ENCODE measurements around the gene CRABP1. TPM values are rescaled to one million over a fixed set of nuclear protein-coding genes. Genes with fewer than 3 reads are reported as not detected.

Gene CRABP1
- total and polyA plus RNA-seq, 10 of the 15 experiments (the other 5 are each of a cell fraction or from before 2014, with no cell fraction given), result 0.21 to 0.41 TPM; not detected in 8

DNA sequence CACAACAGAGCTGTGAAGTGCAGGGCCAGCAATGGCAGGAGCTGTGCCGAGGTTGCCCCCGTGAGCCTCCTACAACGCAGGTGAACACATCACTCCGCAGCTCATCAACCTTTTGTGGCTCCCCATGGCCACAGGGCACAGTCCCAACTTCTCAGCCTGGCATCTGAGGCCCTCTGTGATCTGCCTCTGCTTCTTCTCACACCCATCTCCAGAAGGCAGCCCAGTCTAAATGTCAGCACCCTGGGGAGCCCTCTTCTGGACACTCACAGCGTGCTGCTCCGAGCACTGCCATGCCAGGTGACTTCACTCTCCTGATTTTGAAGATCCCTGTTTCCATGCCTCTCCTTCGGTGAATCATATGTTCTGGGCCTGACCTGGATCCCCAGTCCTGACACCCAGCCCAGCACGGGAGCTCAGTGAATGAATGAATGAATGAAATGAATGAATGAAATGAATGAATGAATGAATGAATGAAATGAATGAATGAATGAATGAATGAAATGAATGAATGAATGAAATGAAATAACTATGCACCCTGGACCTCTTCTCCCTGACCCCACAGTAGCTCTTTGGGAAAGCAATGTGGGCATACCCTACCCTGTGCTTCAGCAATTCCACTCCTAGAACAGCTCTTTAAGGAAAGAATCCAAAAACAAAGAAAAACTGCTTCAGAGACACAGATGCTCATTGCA lies 22.9 kb upstream of the CRABP1 start:
- Histone ChIP-seq H3K9ac (ENCODE audit: control insufficient read depth, insufficient read depth, low read length) (no peak overlapping the region), H3K4me2 (ENCODE audit: control insufficient read depth, insufficient read depth) (no peak overlapping the region), H3K27me3 (replicated peaks in 1 of 2; ENCODE audit: control insufficient read depth in 2 of 2, insufficient read depth in 2 of 2, low read length in 1 of 2) (no peaks in the 10 kb centered on the region), H3K9me3 (replicated peaks; ENCODE audit: control insufficient read depth, insufficient read depth, low read length) (no peaks in the 10 kb centered on the region), H2AFZ (ENCODE audit: control insufficient read depth, low read depth, low read length) (no peak overlapping the region), H3K4me1 (ENCODE audit: control insufficient read depth, insufficient read depth, low read length) (no peaks in the 10 kb centered on the region; the same call in 1 of the 2 replicates), H3K79me2 (ENCODE audit: control insufficient read depth, insufficient read depth, low read length) (no peaks in the 10 kb centered on the region), H3K27ac (ENCODE audit: control insufficient read depth, insufficient read depth) (no peak overlapping the region), H3K4me3 (no peak overlapping the region), H3K36me3 (ENCODE audit: control insufficient read depth in 2 of 2, insufficient read depth in 2 of 2, low read length in 1 of 2) (no peaks in the 10 kb centered on the region), H4K20me1 (ENCODE audit: control insufficient read depth, insufficient read depth) (no peaks in the 10 kb centered on the region)
- intact Hi-C loops (cut with micrococcal nuclease; ENCODE audit: unreplicated experiment) (no loop called here), in situ Hi-C loops (cut with MboI) (loop anchor here (10.0 kb wide), 1 partner anchor 98 kb away; no protein-coding TSS in a partner anchor)
- no TSS peak for BruUV-seq (replicated peaks)
- WGBS (ENCODE audit: insufficient coverage, insufficient replicate concordance, low lambda C conversion rate, missing lambda C conversion rate), result 86% methylated on average over 8 of the region's 8 CpGs
- no peak for DNase-seq (ENCODE audit: low read depth, low spot score)
- POLR2A ChIA-PET, result no interaction called here
- RAD21 ChIA-PET (ENCODE audit: unreplicated experiment), result interaction anchor here (0.6 to 2.2 kb wide), 3 partner anchors 12 to 105 kb away, joined by 3 to 8 read pairs (median 7); no protein-coding TSS in a partner anchor
- ATAC-seq, result peak; percentile 21; the same call in 1 of the 3 replicates
- SMC1A ChIA-PET (ENCODE audit: uncharacterized antibody, unreplicated experiment), result interaction anchor here (1.0 to 3.5 kb wide), 4 partner anchors 16 to 105 kb away, joined by 3 to 10 read pairs (median 4); no protein-coding TSS in a partner anchor
- no peak for FAIRE-seq
- CTCF ChIA-PET, result interaction anchor here (0.6 to 2.3 kb wide), 8 partner anchors 8 to 121 kb away, joined by 3 to 14 read pairs (median 4); partner anchors contain the start of genes IREB2 and SKIC8
- TF ChIP-seq SMAD5 (IDR thresholded peaks at IDR 0.05; ENCODE audit: low read depth) (no peak), ZNF207 (IDR thresholded peaks at IDR 0.05; ENCODE audit: borderline replicate concordance) (no peak), CBX5 (IDR thresholded peaks at IDR 0.05; ENCODE audit: low read depth) (no peak), EZH2 (IDR thresholded peaks at IDR 0.05; ENCODE audit: borderline replicate concordance, control insufficient read depth, low read depth, low read length) (no peak), NR2C1 (IDR thresholded peaks at IDR 0.05) (no peak), HDAC2 (IDR thresholded peaks at IDR 0.05) (no peak), YY1 (IDR thresholded peaks at IDR 0.05; ENCODE audit: low read depth, low read length) (0 out of 2 replicates have a peak, but pooled peaks have one; percentile 12), ZNF24 (IDR thresholded peaks at IDR 0.05) (peak; percentile 99), TCF3 (IDR thresholded peaks at IDR 0.05; ENCODE audit: borderline replicate concordance, insufficient read depth, low read depth, low read length) (no peak), ATF7 (IDR thresholded peaks at IDR 0.05; ENCODE audit: low read depth) (no peak), ZBED1 (IDR thresholded peaks at IDR 0.05; ENCODE audit: borderline replicate concordance) (no peak), BMI1 (IDR thresholded peaks at IDR 0.05; ENCODE audit: borderline replicate concordance) (no peak)
- TF ChIP-seq, protein P1, sequence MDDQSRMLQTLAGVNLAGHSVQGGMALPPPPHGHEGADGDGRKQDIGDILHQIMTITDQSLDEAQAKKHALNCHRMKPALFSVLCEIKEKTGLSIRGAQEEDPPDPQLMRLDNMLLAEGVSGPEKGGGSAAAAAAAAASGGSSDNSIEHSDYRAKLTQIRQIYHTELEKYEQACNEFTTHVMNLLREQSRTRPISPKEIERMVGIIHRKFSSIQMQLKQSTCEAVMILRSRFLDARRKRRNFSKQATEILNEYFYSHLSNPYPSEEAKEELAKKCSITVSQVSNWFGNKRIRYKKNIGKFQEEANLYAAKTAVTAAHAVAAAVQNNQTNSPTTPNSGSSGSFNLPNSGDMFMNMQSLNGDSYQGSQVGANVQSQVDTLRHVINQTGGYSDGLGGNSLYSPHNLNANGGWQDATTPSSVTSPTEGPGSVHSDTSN (IDR thresholded peaks at IDR 0.05; ENCODE audit: insufficient replicate concordance, low read depth, low read length), result no peak
- TF ChIP-seq, protein P2, sequence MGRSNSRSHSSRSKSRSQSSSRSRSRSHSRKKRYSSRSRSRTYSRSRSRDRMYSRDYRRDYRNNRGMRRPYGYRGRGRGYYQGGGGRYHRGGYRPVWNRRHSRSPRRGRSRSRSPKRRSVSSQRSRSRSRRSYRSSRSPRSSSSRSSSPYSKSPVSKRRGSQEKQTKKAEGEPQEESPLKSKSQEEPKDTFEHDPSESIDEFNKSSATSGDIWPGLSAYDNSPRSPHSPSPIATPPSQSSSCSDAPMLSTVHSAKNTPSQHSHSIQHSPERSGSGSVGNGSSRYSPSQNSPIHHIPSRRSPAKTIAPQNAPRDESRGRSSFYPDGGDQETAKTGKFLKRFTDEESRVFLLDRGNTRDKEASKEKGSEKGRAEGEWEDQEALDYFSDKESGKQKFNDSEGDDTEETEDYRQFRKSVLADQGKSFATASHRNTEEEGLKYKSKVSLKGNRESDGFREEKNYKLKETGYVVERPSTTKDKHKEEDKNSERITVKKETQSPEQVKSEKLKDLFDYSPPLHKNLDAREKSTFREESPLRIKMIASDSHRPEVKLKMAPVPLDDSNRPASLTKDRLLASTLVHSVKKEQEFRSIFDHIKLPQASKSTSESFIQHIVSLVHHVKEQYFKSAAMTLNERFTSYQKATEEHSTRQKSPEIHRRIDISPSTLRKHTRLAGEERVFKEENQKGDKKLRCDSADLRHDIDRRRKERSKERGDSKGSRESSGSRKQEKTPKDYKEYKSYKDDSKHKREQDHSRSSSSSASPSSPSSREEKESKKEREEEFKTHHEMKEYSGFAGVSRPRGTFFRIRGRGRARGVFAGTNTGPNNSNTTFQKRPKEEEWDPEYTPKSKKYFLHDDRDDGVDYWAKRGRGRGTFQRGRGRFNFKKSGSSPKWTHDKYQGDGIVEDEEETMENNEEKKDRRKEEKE (IDR thresholded peaks at IDR 0.05), result no peak
- TF ChIP-seq, protein P3, sequence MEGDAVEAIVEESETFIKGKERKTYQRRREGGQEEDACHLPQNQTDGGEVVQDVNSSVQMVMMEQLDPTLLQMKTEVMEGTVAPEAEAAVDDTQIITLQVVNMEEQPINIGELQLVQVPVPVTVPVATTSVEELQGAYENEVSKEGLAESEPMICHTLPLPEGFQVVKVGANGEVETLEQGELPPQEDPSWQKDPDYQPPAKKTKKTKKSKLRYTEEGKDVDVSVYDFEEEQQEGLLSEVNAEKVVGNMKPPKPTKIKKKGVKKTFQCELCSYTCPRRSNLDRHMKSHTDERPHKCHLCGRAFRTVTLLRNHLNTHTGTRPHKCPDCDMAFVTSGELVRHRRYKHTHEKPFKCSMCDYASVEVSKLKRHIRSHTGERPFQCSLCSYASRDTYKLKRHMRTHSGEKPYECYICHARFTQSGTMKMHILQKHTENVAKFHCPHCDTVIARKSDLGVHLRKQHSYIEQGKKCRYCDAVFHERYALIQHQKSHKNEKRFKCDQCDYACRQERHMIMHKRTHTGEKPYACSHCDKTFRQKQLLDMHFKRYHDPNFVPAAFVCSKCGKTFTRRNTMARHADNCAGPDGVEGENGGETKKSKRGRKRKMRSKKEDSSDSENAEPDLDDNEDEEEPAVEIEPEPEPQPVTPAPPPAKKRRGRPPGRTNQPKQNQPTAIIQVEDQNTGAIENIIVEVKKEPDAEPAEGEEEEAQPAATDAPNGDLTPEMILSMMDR (IDR thresholded peaks at IDR 0.05 in 2 of 3, conservative IDR thresholded peaks at IDR 0.05 in 1 of 3; ENCODE audit: control insufficient read depth in 2 of 3, extremely low read depth in 1 of 3, insufficient read depth in 1 of 3, low read depth in 3 of 3, low read length in 3 of 3), result 0 out of 6 replicates have a peak, but pooled peaks of 1 of the 3 experiments have one; percentile 8
- TF ChIP-seq, protein P4, sequence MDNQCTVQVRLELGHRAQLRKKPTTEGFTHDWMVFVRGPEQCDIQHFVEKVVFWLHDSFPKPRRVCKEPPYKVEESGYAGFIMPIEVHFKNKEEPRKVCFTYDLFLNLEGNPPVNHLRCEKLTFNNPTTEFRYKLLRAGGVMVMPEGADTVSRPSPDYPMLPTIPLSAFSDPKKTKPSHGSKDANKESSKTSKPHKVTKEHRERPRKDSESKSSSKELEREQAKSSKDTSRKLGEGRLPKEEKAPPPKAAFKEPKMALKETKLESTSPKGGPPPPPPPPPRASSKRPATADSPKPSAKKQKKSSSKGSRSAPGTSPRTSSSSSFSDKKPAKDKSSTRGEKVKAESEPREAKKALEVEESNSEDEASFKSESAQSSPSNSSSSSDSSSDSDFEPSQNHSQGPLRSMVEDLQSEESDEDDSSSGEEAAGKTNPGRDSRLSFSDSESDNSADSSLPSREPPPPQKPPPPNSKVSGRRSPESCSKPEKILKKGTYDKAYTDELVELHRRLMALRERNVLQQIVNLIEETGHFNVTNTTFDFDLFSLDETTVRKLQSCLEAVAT (IDR thresholded peaks at IDR 0.05), result no peak

Measured in GM12878 (cell line).